ENCODE results near the gene INS. TPM values are rescaled to one million over a fixed set of nuclear protein-coding genes. Genes with fewer than 3 reads are reported as not detected.
A peak's percentile ranks its signal among the peaks of the same experiment; 100 is the strongest.

Gene INS
- polyA plus RNA-seq, 1 experiment, result not detected

GRCh38 chr11:2151500-2152257 is 9.3 kb downstream of the INS start:
- Histone ChIP-seq H3K27ac (ENCODE audit: low read depth, low read length) (no peak overlapping the region), H3K4me3 (ENCODE audit: low read depth, low read length) (no peak overlapping the region), H3K9me3 (ENCODE audit: control insufficient read depth, insufficient read depth, low read length) (no peaks in the 10 kb centered on the region; the same call in 1 of the 2 replicates), H3K27me3 (ENCODE audit: control insufficient read depth, insufficient read depth, low read length) (peaks cover 49% of the 10 kb centered on the region)
- ChIA-PET CTCF (interaction anchor here (0.6 to 14.8 kb wide), 40 partner anchors 9 to 514 kb away, joined by 3 to 557 read pairs (median 5); partner anchors contain the start of genes INS, LSP1, MRPL23 and SYT8), POLR2A (interaction anchor here (0.8 to 1.2 kb wide), 4 partner anchors 114 to 499 kb away, joined by 3 to 4 read pairs (median 4); no protein-coding TSS in a partner anchor)
- DNase-seq (ENCODE audit: low read depth, low spot score), result peak; percentile 27
- TF ChIP-seq CTCF (IDR thresholded peaks at IDR 0.05; ENCODE audit: low read depth, low read length), result peak; percentile 78

GRCh38 chr11:2149864-2150847 is 10.9 kb downstream of the INS start:
- peaks cover 60% of the 10 kb centered on the region for H3K27me3 ChIP-seq (ENCODE audit: control insufficient read depth, insufficient read depth, low read length)
- DNase-seq (ENCODE audit: low read depth, low spot score), result peak; percentile 10
- POLR2A ChIA-PET, result interaction anchor here (0.7 to 1.5 kb wide), 3 partner anchors 53 to 112 kb away, joined by 3 read pairs; no protein-coding TSS in a partner anchor

GRCh38 chr11:2149460-2149859 is 11.5 kb downstream of the INS start:
- CTCF ChIA-PET, result interaction anchor here (0.6 to 14.8 kb wide), 13 partner anchors 8 to 497 kb away, joined by 3 to 557 read pairs (median 33); partner anchors contain the start of genes INS and MRPL23

More at GRCh38 chr11:2149864-2150847, 10.9 kb downstream of the INS start:
- peak; percentile 66 for TF ChIP-seq CTCF (IDR thresholded peaks at IDR 0.05; ENCODE audit: low read depth, low read length)
- H3K27ac ChIP-seq (ENCODE audit: low read depth, low read length), result no peak overlapping the region
- no peak overlapping the region for H3K4me3 ChIP-seq (ENCODE audit: low read depth, low read length)
- H3K9me3 ChIP-seq (ENCODE audit: control insufficient read depth, insufficient read depth, low read length), result no peaks in the 10 kb centered on the region; the same call in 1 of the 2 replicates
- CTCF ChIA-PET, result interaction anchor here (0.6 to 14.8 kb wide), 25 partner anchors 8 to 513 kb away, joined by 3 to 557 read pairs (median 9); partner anchors contain the start of genes INS, LSP1, MRPL23 and SYT8

GRCh38 chr11:2148595-2148994 is 12.4 kb downstream of the INS start:
- Histone ChIP-seq H3K27me3 (ENCODE audit: control insufficient read depth, insufficient read depth, low read length) (peaks cover 74% of the 10 kb centered on the region), H3K27ac (ENCODE audit: low read depth, low read length) (no peak overlapping the region), H3K4me3 (ENCODE audit: low read depth, low read length) (no peak overlapping the region), H3K9me3 (ENCODE audit: control insufficient read depth, insufficient read depth, low read length) (no peaks in the 10 kb centered on the region; the same call in 1 of the 2 replicates)
- CTCF ChIA-PET, result interaction anchor here (0.5 to 14.8 kb wide), 7 partner anchors 111 to 496 kb away, joined by 3 to 557 read pairs (median 47); no protein-coding TSS in a partner anchor
- no peak for DNase-seq (ENCODE audit: low read depth, low spot score)
- POLR2A ChIA-PET, result no interaction called here
- no peak for TF ChIP-seq CTCF (IDR thresholded peaks at IDR 0.05; ENCODE audit: low read depth, low read length)

More at GRCh38 chr11:2149460-2149859, 11.5 kb downstream of the INS start:
- no peaks in the 10 kb centered on the region; the same call in 1 of the 2 replicates for H3K9me3 ChIP-seq (ENCODE audit: control insufficient read depth, insufficient read depth, low read length)
- POLR2A ChIA-PET, result interaction anchor here (1.5 kb wide), 1 partner anchor 52 kb away, joined by 3 read pairs; no protein-coding TSS in a partner anchor
- TF ChIP-seq CTCF (IDR thresholded peaks at IDR 0.05; ENCODE audit: low read depth, low read length), result no peak
- H3K4me3 ChIP-seq (ENCODE audit: low read depth, low read length), result no peak overlapping the region
- DNase-seq (ENCODE audit: low read depth, low spot score), result no peak
- peaks cover 67% of the 10 kb centered on the region for H3K27me3 ChIP-seq (ENCODE audit: control insufficient read depth, insufficient read depth, low read length)
- H3K27ac ChIP-seq (ENCODE audit: low read depth, low read length), result no peak overlapping the region

All from AG04450 (cell line).